GM18868 (cell line): ENCODE results near the gene CCSER2.
"Not testable (repeated sequence)": the region's sequence is repeated elsewhere in the genome, so short reads cannot be mapped to it uniquely, and the experiment has no call there.

Experiments used
- ATAC-seq: cut with Tn5 transposase; IDR thresholded peaks from one replicate; pipeline ENCODE4 v1.9.1; 2021; ENCODE audit warnings: mild to moderate bottlenecking, moderate library complexity; ENCODE audit not compliant: unreplicated experiment

Gene CCSER2

DNA sequence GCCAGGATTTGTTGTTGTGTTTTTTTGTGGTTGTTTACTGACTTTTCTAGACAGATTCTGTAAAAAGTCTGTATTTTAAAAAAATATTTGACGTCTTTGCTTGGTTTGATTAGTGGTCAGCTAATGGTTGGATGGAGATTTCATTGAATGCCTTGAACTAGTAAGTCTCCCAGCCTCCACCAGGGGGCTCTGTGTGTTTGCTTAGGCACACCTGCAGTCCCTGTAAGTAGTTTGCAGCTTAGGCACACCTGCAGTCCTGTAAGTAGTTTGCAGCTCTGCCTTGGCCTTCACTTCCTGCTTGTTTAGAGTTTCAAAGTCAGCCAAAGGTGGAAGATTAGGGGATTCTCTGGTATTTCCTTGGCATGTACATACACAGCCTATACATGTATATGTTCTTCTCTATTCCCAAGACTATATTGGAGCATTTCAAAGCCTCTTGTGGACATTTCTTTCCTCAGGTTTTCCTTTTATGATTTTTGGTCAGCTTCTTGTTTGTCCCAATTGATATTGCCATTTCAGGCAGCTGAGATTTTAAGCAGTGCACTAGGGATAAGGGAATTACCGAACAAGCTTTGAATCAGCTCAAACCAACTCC is 101.6 kb downstream of the CCSER2 start:
- peak; percentile 99 for ATAC-seq

DNA sequence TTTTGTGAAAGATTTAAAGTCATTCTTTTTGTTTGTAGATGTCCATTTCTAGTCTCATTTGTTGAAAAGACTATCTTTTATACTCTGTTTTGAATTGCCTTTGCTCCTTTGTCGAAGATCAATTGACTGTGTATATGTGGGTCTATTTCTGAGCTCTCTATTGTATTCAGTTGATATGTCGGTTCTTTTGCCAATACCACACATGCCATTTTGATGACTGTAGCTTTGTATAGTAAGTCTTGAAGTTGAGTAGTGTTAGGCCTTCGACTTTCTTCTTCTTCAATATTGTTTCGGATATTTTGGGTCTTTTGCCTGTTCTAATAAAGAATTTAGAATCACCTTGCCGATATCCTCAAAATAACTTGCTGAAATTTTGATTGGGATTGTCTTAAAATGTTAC is 104.5 kb downstream of the CCSER2 start:
- no peak for ATAC-seq

DNA sequence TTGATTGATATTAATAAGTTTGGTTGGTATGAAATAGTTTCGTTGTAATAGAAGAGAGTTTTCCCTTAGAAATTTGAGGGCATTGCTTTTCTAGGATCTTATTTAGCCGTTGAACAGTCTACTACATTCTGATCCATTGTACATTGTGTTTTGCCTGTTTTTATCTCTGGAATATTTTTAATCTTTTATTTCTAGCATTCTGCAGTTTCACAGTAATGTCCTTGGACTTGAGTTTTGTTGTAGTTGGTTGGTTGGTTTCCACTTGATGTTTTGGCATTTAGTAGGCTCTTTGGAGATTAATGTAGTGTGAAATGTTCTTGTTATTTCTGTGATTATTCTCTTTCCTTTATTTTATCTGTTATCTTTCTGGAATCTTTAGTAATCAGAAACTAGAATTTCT is 112.4 kb downstream of the CCSER2 start:
- no peak for ATAC-seq

GRCh38 chr10:84447701-84448400 is 119.5 kb downstream of the CCSER2 start:
- no peak for ATAC-seq

- ATAC-seq, result not testable (repeated sequence)
These were observed 121.0 kb downstream of the CCSER2 start for GRCh38 chr10:84449351-84449750.

- no peak for ATAC-seq
These were observed 123.6 kb downstream of the CCSER2 start for GRCh38 chr10:84452003-84452402.

DNA sequence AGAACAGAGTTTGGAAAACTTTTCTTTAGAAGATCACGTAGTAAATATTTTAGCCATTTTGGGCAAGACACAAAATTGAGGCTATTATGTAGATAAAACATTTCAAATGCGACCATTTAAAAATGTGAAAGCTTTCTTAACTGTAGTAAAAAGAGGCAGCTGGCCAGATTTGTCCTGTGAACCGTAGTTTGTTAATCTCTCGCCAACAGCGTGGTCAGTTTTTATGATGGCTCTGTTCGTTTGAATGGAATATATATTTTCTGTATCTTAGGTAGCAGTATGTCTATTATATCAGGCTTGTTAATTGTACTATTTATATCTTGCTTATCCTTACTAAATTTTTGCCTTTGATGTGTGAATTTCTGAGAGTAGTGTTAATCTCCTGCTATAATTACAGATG is 124.9 kb downstream of the CCSER2 start:
- ATAC-seq, result no peak

DNA sequence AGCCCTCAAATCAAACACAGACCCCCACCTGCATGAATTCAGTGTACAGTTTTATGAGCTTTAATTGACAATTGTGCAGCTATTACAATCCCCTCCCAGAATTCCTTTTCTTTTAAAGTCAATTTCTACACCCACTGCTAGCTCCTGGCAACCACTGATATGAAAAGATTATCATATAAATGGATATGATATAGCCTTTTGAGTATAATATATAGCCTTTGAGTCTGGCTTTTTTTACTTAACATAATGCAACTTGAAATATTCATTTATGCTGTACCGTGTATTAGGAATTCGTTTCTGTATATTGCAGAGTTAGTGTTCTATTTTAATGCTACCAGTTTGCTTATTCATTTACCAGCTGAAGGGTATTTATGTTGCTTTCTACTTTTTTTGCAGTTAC is 127.7 kb downstream of the CCSER2 start:
- no peak for ATAC-seq

DNA sequence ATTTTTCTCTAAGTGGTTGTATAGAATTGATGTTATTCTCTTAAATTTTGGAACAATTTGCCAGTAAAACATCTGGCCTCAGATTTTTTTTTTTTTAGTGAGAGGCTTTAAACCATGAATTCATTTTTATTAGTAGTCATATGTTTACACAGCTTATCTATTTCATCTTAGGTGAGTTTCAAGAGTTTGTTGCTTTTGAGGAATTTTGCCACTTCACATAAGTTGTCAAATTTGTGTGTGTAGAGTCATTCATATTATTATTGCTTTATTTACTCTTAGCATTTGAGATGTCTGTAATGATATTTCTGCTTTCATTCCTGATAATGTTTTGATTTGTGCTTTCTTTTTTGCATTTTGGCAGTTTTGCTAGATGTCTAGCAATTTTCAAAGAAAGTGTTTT is 132.1 kb downstream of the CCSER2 start:
- ATAC-seq, result no peak

DNA sequence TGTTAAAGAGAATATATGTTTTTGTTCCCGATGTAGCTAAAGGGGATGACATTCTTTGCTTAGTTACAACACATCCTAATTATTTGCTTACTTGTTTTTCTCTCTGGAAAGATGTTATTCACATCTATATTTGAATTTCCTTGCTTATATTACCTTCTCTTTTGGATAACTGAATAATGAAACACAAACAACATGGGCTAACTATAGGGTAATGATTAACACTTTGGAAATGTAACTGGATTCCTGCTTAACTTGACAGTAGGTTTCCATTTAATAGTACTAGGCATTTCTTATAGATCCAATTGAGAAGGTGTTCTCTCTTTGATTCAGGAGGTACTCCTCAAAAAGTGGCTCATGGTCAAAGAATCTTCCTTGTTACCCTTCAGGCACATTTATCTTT is 141.1 kb downstream of the CCSER2 start:
- no peak for ATAC-seq

- ATAC-seq, result no peak
These were observed 144.7 kb downstream of the CCSER2 start for GRCh38 chr10:84473136-84473535.

DNA sequence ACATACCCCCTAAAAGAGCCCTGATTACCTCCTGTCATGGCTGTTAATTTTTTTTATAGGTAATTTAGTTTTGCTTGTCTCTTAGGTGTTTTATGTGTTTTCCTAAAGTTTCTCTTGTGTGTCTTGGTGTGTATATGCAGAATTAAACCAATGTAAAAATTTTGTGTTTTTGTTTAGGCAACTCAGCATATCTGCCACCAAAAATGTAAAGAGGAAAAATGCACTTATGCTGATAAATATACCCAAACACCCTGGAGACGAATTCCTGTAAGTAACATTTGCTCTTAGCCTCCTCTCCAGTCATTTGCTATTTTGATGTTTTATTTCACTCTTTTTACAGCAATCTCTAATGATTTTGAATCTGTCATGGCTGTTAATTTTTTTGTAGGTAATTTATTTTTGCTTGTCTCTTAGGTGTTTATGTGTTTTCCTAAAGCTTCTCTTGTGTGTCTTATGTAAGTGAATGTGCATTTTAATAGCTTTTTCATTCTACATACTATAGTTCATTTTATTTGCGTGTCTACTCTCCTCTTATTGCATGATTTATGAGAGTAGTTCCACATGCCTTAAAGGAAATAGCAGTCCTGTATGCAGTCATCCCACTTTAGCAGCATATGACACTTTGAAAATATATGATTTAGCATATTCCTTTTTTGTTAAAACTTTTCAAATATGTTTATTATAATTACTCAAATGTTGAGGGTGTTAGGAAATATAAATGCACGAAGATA is 149.2 kb downstream of the CCSER2 start:
- ATAC-seq, result no peak

GRCh38 chr10:84478151-84478550 is 149.8 kb downstream of the CCSER2 start:
- no peak for ATAC-seq

DNA sequence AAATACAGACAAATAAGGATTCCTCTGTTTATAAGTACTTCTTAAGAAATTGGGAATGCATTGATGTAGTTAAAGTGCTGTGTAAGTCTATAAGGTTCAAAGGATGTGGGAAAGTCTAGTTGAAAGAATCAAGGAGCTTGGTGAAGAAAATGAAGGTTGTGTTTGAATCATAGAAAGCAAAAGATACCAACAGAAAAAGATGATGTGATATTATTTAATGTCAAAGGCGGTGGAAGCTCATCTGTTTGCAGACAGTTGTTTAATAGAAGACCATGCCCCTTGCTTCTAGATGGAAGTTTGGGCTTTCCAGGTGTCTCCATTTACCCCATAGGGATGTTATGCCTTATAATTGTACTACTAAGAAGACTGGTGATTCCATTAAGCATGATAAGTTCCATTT is 150.3 kb downstream of the CCSER2 start:
- no peak for ATAC-seq

DNA sequence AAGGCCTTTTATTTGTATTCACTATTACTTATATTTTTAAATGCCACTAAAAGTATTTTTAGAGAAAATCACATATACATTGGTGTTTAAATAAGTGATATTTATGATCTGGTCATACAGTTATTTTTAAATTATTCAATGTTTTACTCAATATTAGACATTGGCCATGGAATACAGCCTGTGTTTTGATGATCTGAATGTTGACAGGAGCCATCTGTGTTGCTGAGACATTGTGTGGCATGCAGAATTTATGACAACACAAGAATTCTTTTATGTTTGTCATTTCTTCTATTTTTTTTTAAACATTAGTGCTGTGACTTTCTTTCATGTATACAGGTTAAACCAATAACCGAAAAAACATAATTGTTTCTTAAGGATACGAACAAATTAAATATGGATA is 156.2 kb downstream of the CCSER2 start:
- no peak for ATAC-seq

GRCh38 chr10:84493361-84493760 is 165.0 kb downstream of the CCSER2 start:
- no peak for ATAC-seq

GRCh38 chr10:84493951-84494848 is 165.8 kb downstream of the CCSER2 start:
- ATAC-seq, result no peak

GRCh38 chr10:84494849-84495180 is 166.4 kb downstream of the CCSER2 start:
- no peak for ATAC-seq

- ATAC-seq, result no peak
These were observed 169.6 kb downstream of the CCSER2 start for GRCh38 chr10:84497978-84498377.

GRCh38 chr10:84499039-84499438 is 170.7 kb downstream of the CCSER2 start:
- ATAC-seq, result not testable (repeated sequence)

GRCh38 chr10:84499846-84500245 is 171.5 kb downstream of the CCSER2 start:
- peak; percentile 85 for ATAC-seq
